OCI-LY7 (cell line): ENCODE results near the gene GRIA1. TPM values are rescaled to one million over a fixed set of nuclear protein-coding genes. Genes with fewer than 3 reads are reported as not detected.

Experiments used
- BruUV-seq: library from RNA; stranded (reverse); fragments of 400-500 nt; replicated peaks from 2 replicates; lab custom pipeline; 2021; lab: Mats Ljungman, UMichigan
- CTCF ChIA-PET: fragments of 300-600 bp; sonication (Branson Sonifier 250); formaldehyde crosslinking; loops from one replicate; lab custom pipeline; 2022; ENCODE audit warnings: antibody characterized with exemption; ENCODE audit not compliant: unreplicated experiment; lab: Charles Lee
- POLR2A ChIA-PET: fragments of 300-600 bp; sonication (Branson Sonifier 250); formaldehyde crosslinking; loops from one replicate; lab custom pipeline; 2022; ENCODE audit warnings: antibody characterized with exemption; lab: Charles Lee
- DNase-seq: peaks from one replicate; pipeline ENCODE4 v3.0.0-alpha.2; 2015; ENCODE audit warnings: low spot score
- H2AFZ ChIP-seq: fragments of 200-600 bp; sonication (generic), shearing (Covaris generic); 2 replicates; pipeline ENCODE4 v1.6.1; 2014; ENCODE audit warnings: mild to moderate bottlenecking, antibody characterized with exemption, low read length, moderate library complexity
- H3K27ac ChIP-seq: fragments of 200-600 bp; sonication (generic); 2 replicates; pipeline ENCODE4 v1.5.1; 2014; ENCODE audit warnings: mixed run types, low read depth, mild to moderate bottlenecking, moderate library complexity, low read length, inconsistent platforms; ENCODE audit not compliant: poor library complexity, severe bottlenecking
- H3K36me3 ChIP-seq: fragments of 200-600 bp; sonication (generic); 2 replicates; pipeline ENCODE4 v1.6.1; 2014; ENCODE audit warnings: mild to moderate bottlenecking, antibody characterized with exemption, low read length, moderate library complexity, mixed read lengths; ENCODE audit not compliant: insufficient read depth
- H3K4me1 ChIP-seq: fragments of 200-600 bp; sonication (generic); 2 replicates; pipeline ENCODE4 v1.5.1; 2014; ENCODE audit warnings: mild to moderate bottlenecking, low read length; ENCODE audit not compliant: insufficient read depth, poor library complexity, severe bottlenecking
- H3K4me2 ChIP-seq: fragments of 200-600 bp; sonication (generic); 2 replicates; pipeline ENCODE4 v1.6.1; 2014; ENCODE audit warnings: mild to moderate bottlenecking, low read length
- H3K4me3 ChIP-seq: fragments of 200-600 bp; sonication (generic); 2 replicates; pipeline ENCODE4 v1.5.1; 2014; ENCODE audit warnings: mild to moderate bottlenecking, low read depth, low read length; ENCODE audit not compliant: poor library complexity, severe bottlenecking
- H3K79me2 ChIP-seq: fragments of 200-600 bp; sonication (generic); 2 replicates; pipeline ENCODE4 v1.6.1; 2016; ENCODE audit warnings: low read depth, mild to moderate bottlenecking, low read length, moderate library complexity, mixed read lengths; ENCODE audit not compliant: insufficient read depth
- H3K9me2 ChIP-seq: fragments of 200-600 bp; sonication (generic); 2 replicates; pipeline ENCODE4 v1.6.1; 2016; ENCODE audit warnings: mild to moderate bottlenecking, low read length, mixed read lengths; ENCODE audit not compliant: insufficient read depth
- H3K9me3 ChIP-seq: fragments of 200-600 bp; sonication (generic); 2 replicates; pipeline ENCODE4 v1.6.1; 2014; ENCODE audit warnings: mild to moderate bottlenecking, mixed run types, low read length, mixed read lengths
- H4K20me1 ChIP-seq: fragments of 200-600 bp; sonication (generic); 2 replicates; pipeline ENCODE4 v1.6.1; 2014; ENCODE audit warnings: mild to moderate bottlenecking, antibody characterized with exemption, low read length, moderate library complexity, mixed read lengths; ENCODE audit not compliant: insufficient read depth
- EZH2phosphoT487 ChIP-seq: fragments of 200-600 bp; sonication (generic); IDR thresholded peaks from 2 replicates; pipeline ENCODE4 v1.6.1; 2018; ENCODE audit warnings: low read depth, borderline replicate concordance, mild to moderate bottlenecking, mixed run types, antibody characterized with exemption, low read length, moderate library complexity, mixed read lengths
- intact Hi-C: fragments of 100-400 bp; cut with micrococcal nuclease; formaldehyde crosslinking; loops from one replicate; pipeline ENCODE4 v1.10.0; 2022; ENCODE audit not compliant: unreplicated experiment
- total RNA-seq, 2 experiments: library from RNA; depleted of rRNA in 1 of 2; stranded (reverse); fragments of >200 nt in 1 of 2; shearing (Covaris generic) in 1 of 2; gene quantifications; 2 replicates each; pipeline ENCODE4 v1.2.3, GENCODE V29; 2014 to 2022
- TF ChIP-seq, protein P1 (sequence below): fragments of 200-600 bp; sonication (generic); conservative IDR thresholded peaks from 2 replicates; pipeline ENCODE4 v1.5.1; 2014; ENCODE audit warnings: mild to moderate bottlenecking, antibody characterized with exemption, low read length, moderate library complexity, mixed read lengths

Gene GRIA1
- total RNA-seq, 2 experiments from 2014 or later: not detected

DNA sequence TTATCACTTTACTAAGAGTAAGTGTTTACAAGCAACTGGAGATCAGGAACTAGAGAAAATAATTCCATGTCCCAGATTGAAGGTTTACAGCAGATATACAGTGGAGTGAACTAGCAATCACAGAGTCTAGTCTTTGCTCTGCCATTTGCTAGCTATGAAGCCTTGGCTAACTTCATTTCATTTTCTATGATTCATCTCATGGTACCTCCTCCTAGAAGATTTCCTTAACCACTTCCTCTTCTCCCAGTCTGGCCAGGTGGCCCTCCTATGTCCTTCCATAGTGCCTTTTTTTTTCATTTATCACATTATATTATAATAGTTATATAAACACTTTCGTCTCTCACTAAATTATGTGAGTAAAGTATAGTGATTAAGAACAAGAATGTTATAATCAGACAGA is 52.1 kb downstream of the GRIA1 start:
- intact Hi-C loops: no loop called here
- Histone ChIP-seq H3K79me2 (no peaks in the 10 kb centered on the region), H3K9me2 (no peaks in the 10 kb centered on the region), H3K9me3 (peaks cover 8% of the 10 kb centered on the region; the same call in 1 of the 2 replicates), H3K4me3 (no peak overlapping the region), H3K27ac (no peak overlapping the region), H2AFZ (no peak overlapping the region), H3K4me1 (peaks cover 15% of the 10 kb centered on the region), H4K20me1 (no peaks in the 10 kb centered on the region), H3K36me3 (no peaks in the 10 kb centered on the region), H3K4me2 (no peak overlapping the region)
- BruUV-seq: no TSS peak
- ChIA-PET POLR2A (interaction anchor here (2.4 kb wide), 1 partner anchor 9 kb away, joined by 15 read pairs; no protein-coding TSS in a partner anchor), CTCF (no interaction called here)
- DNase-seq: no peak
- TF ChIP-seq, protein P1, sequence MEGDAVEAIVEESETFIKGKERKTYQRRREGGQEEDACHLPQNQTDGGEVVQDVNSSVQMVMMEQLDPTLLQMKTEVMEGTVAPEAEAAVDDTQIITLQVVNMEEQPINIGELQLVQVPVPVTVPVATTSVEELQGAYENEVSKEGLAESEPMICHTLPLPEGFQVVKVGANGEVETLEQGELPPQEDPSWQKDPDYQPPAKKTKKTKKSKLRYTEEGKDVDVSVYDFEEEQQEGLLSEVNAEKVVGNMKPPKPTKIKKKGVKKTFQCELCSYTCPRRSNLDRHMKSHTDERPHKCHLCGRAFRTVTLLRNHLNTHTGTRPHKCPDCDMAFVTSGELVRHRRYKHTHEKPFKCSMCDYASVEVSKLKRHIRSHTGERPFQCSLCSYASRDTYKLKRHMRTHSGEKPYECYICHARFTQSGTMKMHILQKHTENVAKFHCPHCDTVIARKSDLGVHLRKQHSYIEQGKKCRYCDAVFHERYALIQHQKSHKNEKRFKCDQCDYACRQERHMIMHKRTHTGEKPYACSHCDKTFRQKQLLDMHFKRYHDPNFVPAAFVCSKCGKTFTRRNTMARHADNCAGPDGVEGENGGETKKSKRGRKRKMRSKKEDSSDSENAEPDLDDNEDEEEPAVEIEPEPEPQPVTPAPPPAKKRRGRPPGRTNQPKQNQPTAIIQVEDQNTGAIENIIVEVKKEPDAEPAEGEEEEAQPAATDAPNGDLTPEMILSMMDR: no peak
- no peak for TF ChIP-seq EZH2phosphoT487

DNA sequence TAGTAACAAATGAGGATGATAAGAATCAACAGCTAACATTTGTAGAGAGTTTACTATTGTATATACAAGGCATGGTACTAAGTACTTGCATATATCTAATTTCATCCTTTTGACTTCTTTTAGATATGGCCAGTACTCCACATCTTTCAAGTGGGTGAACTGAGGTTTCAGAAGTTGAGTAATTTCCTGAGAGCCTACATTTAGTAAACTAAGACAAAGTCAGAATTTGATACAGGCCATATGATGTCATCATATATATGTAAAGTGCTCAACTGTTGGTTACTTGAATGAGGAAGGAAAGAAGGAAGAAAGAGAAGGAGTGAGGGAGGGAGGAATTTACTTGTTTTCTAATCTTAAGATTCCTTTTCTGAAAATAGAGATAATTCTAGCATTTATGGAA is 52.8 kb downstream of the GRIA1 start:
- ChIA-PET POLR2A (interaction anchor here (0.8 kb wide), 1 partner anchor 12 kb away, joined by 7 read pairs; no protein-coding TSS in a partner anchor), CTCF (interaction anchor here (0.5 kb wide), 1 partner anchor 9 kb away, joined by 3 read pairs; no protein-coding TSS in a partner anchor)
- BruUV-seq: no TSS peak
- H3K9me3 ChIP-seq: peaks cover 8% of the 10 kb centered on the region; the same call in 1 of the 2 replicates
- intact Hi-C loops: no loop called here
- no peak overlapping the region for H3K27ac ChIP-seq
- H3K4me1 ChIP-seq: peaks cover 15% of the 10 kb centered on the region
- TF ChIP-seq EZH2phosphoT487: no peak
- TF ChIP-seq, protein P1: no peak
- DNase-seq: no peak
- peak overlapping the region; percentile 44; the same call in 1 of the 2 replicates for H2AFZ ChIP-seq
- H3K4me3 ChIP-seq: no peak overlapping the region
- H4K20me1 ChIP-seq: no peaks in the 10 kb centered on the region
- peak overlapping the region; percentile 20; the same call in 1 of the 2 replicates for H3K4me2 ChIP-seq
- no peaks in the 10 kb centered on the region for H3K79me2 ChIP-seq
- no peaks in the 10 kb centered on the region for H3K36me3 ChIP-seq
- H3K9me2 ChIP-seq: no peaks in the 10 kb centered on the region

- BruUV-seq: no TSS peak
- H3K27ac ChIP-seq: no peak overlapping the region
- intact Hi-C loops: no loop called here
- H3K4me3 ChIP-seq: no peak overlapping the region
- ChIA-PET CTCF (no interaction called here), POLR2A (interaction anchor here (0.8 to 1.1 kb wide), 2 partner anchors 12 to 14 kb away, joined by 3 to 7 read pairs; no protein-coding TSS in a partner anchor)
- no peak for DNase-seq
- no peaks in the 10 kb centered on the region for H3K79me2 ChIP-seq
- no peaks in the 10 kb centered on the region for H4K20me1 ChIP-seq
- peaks cover 8% of the 10 kb centered on the region; the same call in 1 of the 2 replicates for H3K9me3 ChIP-seq
- H3K4me1 ChIP-seq: peaks cover 15% of the 10 kb centered on the region
- no peaks in the 10 kb centered on the region for H3K9me2 ChIP-seq
- TF ChIP-seq, protein P1: no peak
- TF ChIP-seq EZH2phosphoT487: no peak
- no peak overlapping the region; the same call in 1 of the 2 replicates for H3K4me2 ChIP-seq
- H2AFZ ChIP-seq: no peak overlapping the region
- no peaks in the 10 kb centered on the region for H3K36me3 ChIP-seq
These were observed 53.5 kb downstream of the GRIA1 start for GRCh38 chr5:153543959-153544470.
